Stimulated activated CD4-positive, alpha-beta T cell treated with anti-CD3 and anti-CD28 coated beads, Interleukin-15, amount 100 ng/mL, for 24 hours (primary cell): ENCODE results near the gene SH2D6.
"Not testable (repeated sequence)": the region's sequence is repeated elsewhere in the genome, so short reads cannot be mapped to it uniquely, and the experiment has no call there.

ENCODE experiments used
- DNase-seq: peaks from one replicate; pipeline ENCODE4 v3.0.0-alpha.2; 2020

The SH2D6 gene

DNA sequence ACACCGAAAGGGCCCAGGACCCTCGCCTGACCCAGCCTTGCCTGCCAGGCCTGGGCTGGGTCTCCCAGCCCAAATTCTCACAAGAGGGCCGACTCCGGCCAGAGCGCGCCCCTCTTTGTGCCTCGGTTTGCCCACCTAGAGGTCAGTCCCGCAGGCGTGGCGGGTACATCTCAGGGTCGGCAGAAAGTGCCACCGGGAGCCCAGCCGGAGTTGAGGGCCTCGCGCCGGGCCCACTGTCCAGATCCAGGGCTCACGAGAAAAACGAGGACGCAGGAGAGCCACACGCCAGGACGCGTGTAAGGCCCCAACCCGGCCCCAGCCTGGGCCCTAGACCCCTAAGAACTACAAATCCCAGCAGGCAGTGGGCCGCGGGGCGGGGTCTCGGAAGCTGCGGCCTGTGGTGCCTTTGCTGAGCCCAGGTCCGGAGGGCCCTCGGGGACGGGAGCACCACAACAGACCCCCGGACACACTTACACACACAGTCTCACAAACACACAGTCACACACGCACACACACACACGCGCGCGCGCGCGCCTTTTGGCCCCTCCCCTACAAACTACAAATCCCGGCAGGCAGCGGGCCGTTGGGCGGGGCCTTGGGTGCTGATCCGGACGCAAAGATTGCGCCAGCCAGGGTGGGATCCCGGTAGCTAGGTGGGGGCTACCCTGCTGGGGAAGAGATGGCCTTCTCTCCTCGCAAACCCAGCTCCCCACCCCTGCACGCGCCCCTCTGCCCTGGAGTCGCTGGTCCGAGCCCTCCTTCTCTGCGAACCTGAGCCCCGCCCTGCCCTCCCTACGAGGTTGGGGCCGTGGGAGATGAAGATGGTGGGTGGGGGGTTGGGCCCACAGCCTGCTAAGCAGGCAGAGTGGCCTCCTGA lies at the start of gene SH2D6:
TSS of gene SH2D6 (plus strand) at position 583 of the 877 bp plus-strand sequence. CDS start 10,752 bp downstream, outside the sequence.
- DNase-seq, result peak; percentile 90

DNA sequence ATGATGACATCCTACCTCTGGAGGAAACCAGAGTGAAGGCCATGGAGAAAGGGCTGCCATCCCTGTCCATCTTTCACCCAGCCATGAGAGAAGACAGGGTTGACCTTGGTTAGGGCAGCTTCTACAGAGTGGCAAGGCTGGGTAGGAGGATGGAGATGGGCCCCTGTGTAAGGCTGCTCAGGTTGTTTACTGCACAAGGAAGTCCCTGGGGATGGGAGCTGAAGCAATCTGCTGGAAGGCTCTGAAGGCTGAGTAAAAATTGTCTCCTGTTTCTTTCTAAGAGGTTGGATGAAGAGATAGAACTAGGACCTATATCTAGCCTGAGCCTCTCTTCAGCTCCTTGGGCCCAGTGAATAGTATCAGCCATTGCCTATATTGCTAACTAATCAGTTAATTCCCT lies 49.6 kb upstream of the SH2D6 start:
- no peak for DNase-seq

GRCh38 chr2:85369500-85369899 lies 49.0 kb upstream of the SH2D6 start:
- DNase-seq, result no peak

DNA sequence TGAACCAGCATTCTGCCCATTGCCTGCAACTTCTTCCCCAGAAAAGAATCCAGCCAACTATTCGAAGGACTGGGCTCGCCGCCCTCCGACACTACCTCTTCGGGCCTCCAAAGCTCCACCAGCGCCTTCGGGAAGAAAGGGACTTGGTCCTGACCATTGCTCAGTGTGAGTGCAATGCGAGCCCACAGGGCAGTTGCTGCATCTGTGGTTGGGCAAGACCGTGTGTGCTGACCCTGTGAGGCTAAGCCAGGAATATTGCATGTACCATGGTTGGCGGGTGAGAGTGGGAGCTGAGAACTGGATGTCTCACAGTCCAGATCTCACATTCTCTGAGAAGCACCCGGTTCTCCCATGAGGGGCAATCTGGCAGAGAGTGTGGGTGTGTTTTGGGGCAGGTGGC lies 47.5 kb upstream of the SH2D6 start:
- no peak for DNase-seq

- DNase-seq, result no peak
Observed at GRCh38 chr2:85376291-85377065, 42.0 kb upstream of the SH2D6 start.

DNA sequence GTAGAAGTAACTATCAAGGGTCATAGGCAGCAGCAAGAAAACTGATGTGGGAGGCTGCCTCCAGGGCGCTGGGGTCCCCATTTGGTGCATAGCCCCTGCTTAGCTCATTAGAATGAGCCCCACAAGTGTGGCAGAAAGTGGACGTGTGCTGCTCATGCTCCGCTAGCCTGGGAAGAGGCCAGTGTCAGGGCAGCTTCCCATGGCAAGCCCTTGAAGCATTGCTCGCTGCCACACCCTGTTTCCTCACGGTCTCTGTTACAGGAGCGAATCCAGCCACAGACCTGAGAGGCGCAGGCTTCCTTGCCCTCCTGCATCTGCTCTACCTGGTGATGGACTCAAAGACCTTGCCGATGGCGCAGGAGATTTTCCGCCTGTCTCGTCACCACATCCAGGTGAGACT lies 41.4 kb upstream of the SH2D6 start:
- DNase-seq, result no peak

- no peak for DNase-seq
Observed at GRCh38 chr2:85378257-85378656, 40.3 kb upstream of the SH2D6 start.

- no peak for DNase-seq
Observed at GRCh38 chr2:85380048-85380447, 38.5 kb upstream of the SH2D6 start.

- not testable (repeated sequence) for DNase-seq
Observed at GRCh38 chr2:85383151-85383550, 35.4 kb upstream of the SH2D6 start.

DNA sequence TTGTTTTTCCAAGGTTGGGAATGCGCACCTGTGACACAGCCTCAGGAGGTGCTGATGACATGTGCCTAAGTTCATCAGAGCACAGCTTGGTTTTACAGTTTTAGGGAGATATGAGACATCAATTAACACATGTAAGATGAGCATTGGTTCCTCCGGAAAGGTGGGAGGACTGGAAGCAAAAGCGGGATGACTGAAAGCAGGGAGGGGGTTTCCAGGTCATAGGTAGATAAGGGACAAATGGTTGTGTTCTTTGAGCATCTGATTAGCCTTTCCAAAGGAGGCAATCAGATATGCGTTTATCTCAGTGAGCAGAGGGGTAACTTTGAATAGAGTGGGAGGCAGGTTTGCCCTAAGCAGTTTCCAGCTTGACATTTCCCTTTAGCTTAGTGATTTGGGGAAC lies 34.7 kb upstream of the SH2D6 start:
- DNase-seq, result no peak

DNA sequence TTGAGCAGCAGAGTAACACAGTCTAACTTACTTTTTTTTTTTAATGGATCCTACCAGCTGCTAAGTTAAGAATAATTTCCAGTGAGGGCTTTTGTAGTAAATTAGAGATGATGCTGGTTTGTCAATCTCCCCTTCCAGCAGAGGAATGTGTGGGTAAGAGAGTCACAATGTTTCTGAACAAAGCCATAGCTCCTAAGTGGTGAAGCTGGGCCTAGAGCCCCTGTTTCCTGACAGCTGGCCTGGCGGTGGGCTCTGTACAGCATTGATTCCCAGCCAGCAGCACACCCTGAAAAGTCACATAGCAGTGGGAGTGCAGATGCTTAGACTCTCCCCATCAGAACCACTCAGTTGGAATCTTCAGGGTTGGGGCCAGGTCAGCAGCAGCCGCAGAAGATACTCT lies 32.8 kb upstream of the SH2D6 start:
- DNase-seq, result no peak

- DNase-seq, result no peak
Observed at GRCh38 chr2:85387754-85388153, 30.8 kb upstream of the SH2D6 start.

GRCh38 chr2:85388878-85389538 lies 29.5 kb upstream of the SH2D6 start:
- no peak for DNase-seq

GRCh38 chr2:85390941-85391669 lies 27.4 kb upstream of the SH2D6 start:
- peak; percentile 79 for DNase-seq

DNA sequence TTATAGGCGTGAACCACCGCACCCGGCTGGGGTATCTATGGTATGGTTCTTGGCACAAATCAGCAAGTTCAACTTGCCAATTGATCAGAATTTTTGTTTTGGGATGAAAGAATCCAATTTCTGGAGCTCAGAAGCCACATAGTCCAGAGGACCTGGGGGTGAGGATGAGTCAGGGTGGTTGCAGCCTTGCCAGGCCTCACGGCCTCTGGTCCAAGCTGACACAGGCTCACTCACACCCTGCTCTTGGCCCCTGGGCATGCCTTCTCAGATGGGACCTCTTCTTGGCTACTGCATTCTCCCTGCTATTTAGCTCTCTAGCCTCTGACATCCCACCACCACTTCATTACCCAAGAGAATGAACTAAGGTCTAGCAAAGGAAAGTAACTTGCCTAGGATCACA lies 24.7 kb upstream of the SH2D6 start:
- DNase-seq, result no peak

DNA sequence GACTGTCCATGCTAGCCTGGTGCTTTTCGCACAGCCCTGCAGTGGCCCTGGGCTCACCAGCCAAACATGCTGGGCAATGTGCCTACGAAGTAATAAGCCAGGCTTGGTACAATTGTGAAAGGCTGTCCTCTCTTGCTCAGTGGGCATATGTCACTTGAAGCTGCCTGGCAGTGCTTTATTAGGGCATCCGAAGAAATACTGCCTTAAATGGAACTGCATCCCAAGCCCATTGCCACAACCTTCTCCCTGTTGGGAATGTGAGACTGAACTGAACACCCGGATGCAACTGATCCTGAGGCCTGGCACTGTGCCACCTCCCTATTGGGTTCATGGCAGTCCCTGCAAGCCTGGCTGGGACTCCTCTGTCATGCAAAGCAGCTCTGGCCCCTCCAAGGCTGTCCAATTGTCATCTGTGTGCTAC lies 24.2 kb upstream of the SH2D6 start:
- DNase-seq, result no peak

GRCh38 chr2:85394976-85395375 lies 23.5 kb upstream of the SH2D6 start:
- DNase-seq, result no peak

GRCh38 chr2:85395912-85396475 lies 22.5 kb upstream of the SH2D6 start:
- no peak for DNase-seq

- no peak for DNase-seq
Observed at GRCh38 chr2:85396531-85397470, 21.7 kb upstream of the SH2D6 start.

DNA sequence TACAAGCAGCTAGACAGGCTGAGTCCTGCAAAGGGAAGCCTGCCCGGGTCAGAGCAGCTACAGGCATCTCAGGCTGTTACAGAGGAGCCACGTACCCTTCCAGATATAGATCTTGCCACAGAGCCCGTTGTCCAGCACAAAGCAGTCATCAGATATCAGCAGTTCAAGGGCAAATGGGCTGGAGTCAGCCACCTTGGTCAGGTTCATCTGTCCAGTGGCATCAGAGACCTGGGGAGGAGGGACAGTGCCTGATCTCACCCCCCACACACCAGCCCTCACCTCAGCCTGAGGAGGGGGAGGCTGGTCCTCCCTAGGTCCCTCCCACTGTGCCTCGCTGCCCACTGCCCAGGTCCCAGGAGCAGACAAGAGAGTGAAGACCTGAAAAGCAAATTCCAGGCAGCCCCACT lies 20.6 kb upstream of the SH2D6 start:
- DNase-seq, result no peak
